HepG2 (cell line): ENCODE data around the gene TMEM14B.

Experiments
- AHDC1 ChIP-seq: sonication (generic); formaldehyde crosslinking; IDR thresholded peaks from 2 replicates; pipeline ENCODE4 v1.5.1; 2020; ENCODE audit warnings: mild to moderate bottlenecking, missing genetic modification reagents, borderline replicate concordance
- CTCF ChIP-seq: sonication (generic); formaldehyde crosslinking; IDR thresholded peaks from 2 replicates; pipeline ENCODE4 v1.5.0; 2020; ENCODE audit warnings: mild to moderate bottlenecking, missing genetic modification reagents, moderate library complexity
- KLF16 ChIP-seq, 2 experiments: sonication (generic) in 1 of 2; formaldehyde crosslinking in 1 of 2; IDR thresholded peaks; 2 replicates each; pipeline versions ENCODE4 v1.6.1 to v1.8.0; 2016 to 2023; ENCODE audit warnings: missing genetic modification reagents in 2 of 2, missing compliant biosample characterization in 1 of 2
- MAFK ChIP-seq, 2 experiments: IDR thresholded peaks in 1 of 2; conservative IDR thresholded peaks in 1 of 2; 2 replicates each; pipeline ENCODE4 v1.6.1; 2011; ENCODE audit warnings: improper control_type of control experiment in 2 of 2, low read length in 2 of 2
- SPEN ChIP-seq: sonication (generic); formaldehyde crosslinking; IDR thresholded peaks from 2 replicates; pipeline ENCODE4 v1.5.1; 2020; ENCODE audit warnings: low read depth, mild to moderate bottlenecking, missing genetic modification reagents
- ZNF205 ChIP-seq: IDR thresholded peaks from 2 replicates; pipeline ENCODE4 v1.6.1; 2018; ENCODE audit warnings: missing biosample characterization, missing genetic modification reagents
- ZNF7 ChIP-seq: IDR thresholded peaks from 2 replicates; pipeline ENCODE4 v1.6.1; 2016; ENCODE audit warnings: missing biosample characterization, missing genetic modification reagents

GRCh38 chr6:10756085-10756484 lies 8.5 kb downstream of the TMEM14B start:
- no peak for TF ChIP-seq SPEN (CRISPR knock-in tag)
- TF ChIP-seq ZNF205 (CRISPR knock-in tag): no peak
- TF ChIP-seq ZNF7 (CRISPR knock-in tag): no peak
- TF ChIP-seq MAFK (conservative IDR thresholded peaks at IDR 0.05 in 1 of 2, IDR thresholded peaks at IDR 0.05 in 1 of 2; ENCODE audit: low read length in 2 of 2): no peak
- TF ChIP-seq CTCF (CRISPR knock-in tag): no peak
- no peak for TF ChIP-seq AHDC1
- no peak for TF ChIP-seq KLF16 (CRISPR knock-in tag; IDR thresholded peaks at IDR 0.05)
